ENCODE results near the gene RGS6. TPM values are rescaled to one million over a fixed set of nuclear protein-coding genes. Genes with fewer than 3 reads are reported as not detected.

The RGS6 gene
- total RNA-seq, 1 experiment from 2014 or later, result not detected

DNA sequence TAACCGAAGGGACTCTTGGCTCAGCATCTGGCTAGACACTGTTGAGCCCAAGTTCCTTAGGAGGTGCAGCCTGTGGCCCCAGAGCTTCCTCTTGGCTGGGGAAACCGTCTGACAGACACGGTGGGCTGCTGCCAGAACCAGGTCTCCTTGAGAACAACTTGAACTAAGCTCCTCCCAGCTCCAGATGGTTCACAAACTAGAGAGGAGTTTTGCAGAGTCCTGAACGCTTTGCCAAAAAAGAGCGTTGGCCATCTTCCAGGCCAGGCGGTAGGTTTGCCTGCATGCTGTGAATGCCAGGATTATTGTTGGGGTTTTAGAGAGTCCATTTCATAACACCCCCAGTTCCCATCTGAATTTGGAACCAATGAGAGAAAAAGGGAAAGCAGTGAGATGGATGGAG is 399.8 kb downstream of the RGS6 start:
- Mint-ChIP-seq H3K4me3 (ENCODE audit: low read depth, unreplicated experiment) (no peak overlapping the region), H3K4me1 (ENCODE audit: low read depth, unreplicated experiment) (no peaks in the 10 kb centered on the region), H3K27ac (ENCODE audit: unreplicated experiment) (no peak overlapping the region), H3K27me3 (ENCODE audit: unreplicated experiment) (peaks cover 62% of the 10 kb centered on the region), H3K9me3 (ENCODE audit: low read depth, unreplicated experiment) (peaks cover 2% of the 10 kb centered on the region), H3K36me3 (ENCODE audit: insufficient read depth, unreplicated experiment) (no peaks in the 10 kb centered on the region)
- intact Hi-C loops (cut with micrococcal nuclease; ENCODE audit: unreplicated experiment), result no loop called here
- no TSS peak for BruUV-seq (replicated peaks)
- TF ChIP-seq CTCF (IDR thresholded peaks at IDR 0.05; ENCODE audit: unreplicated experiment), result no peak
- CTCF ChIA-PET, result no interaction called here
- no peak for DNase-seq

- no peak for TF ChIP-seq CTCF (IDR thresholded peaks at IDR 0.05; ENCODE audit: unreplicated experiment)
- DNase-seq, result no peak
- Mint-ChIP-seq H3K27me3 (ENCODE audit: unreplicated experiment) (peaks cover 66% of the 10 kb centered on the region), H3K27ac (ENCODE audit: unreplicated experiment) (no peak overlapping the region), H3K36me3 (ENCODE audit: insufficient read depth, unreplicated experiment) (no peaks in the 10 kb centered on the region), H3K4me1 (ENCODE audit: low read depth, unreplicated experiment) (no peaks in the 10 kb centered on the region), H3K9me3 (ENCODE audit: low read depth, unreplicated experiment) (peaks cover 2% of the 10 kb centered on the region), H3K4me3 (ENCODE audit: low read depth, unreplicated experiment) (no peak overlapping the region)
- CTCF ChIA-PET, result no interaction called here
- intact Hi-C loops (cut with micrococcal nuclease; ENCODE audit: unreplicated experiment), result no loop called here
- no TSS peak for BruUV-seq (replicated peaks)
These were observed 400.6 kb downstream of the RGS6 start for GRCh38 chr14:72332871-72333270.

GRCh38 chr14:72333357-72333756 is 401.1 kb downstream of the RGS6 start:
- Mint-ChIP-seq H3K4me1 (ENCODE audit: low read depth, unreplicated experiment) (no peaks in the 10 kb centered on the region), H3K4me3 (ENCODE audit: low read depth, unreplicated experiment) (no peak overlapping the region), H3K27me3 (ENCODE audit: unreplicated experiment) (peaks cover 71% of the 10 kb centered on the region), H3K9me3 (ENCODE audit: low read depth, unreplicated experiment) (peaks cover 2% of the 10 kb centered on the region), H3K36me3 (ENCODE audit: insufficient read depth, unreplicated experiment) (no peaks in the 10 kb centered on the region), H3K27ac (ENCODE audit: unreplicated experiment) (no peak overlapping the region)
- TF ChIP-seq CTCF (IDR thresholded peaks at IDR 0.05; ENCODE audit: unreplicated experiment), result no peak
- no TSS peak for BruUV-seq (replicated peaks)
- intact Hi-C loops (cut with micrococcal nuclease; ENCODE audit: unreplicated experiment), result no loop called here
- CTCF ChIA-PET, result no interaction called here
- DNase-seq, result no peak

DNA sequence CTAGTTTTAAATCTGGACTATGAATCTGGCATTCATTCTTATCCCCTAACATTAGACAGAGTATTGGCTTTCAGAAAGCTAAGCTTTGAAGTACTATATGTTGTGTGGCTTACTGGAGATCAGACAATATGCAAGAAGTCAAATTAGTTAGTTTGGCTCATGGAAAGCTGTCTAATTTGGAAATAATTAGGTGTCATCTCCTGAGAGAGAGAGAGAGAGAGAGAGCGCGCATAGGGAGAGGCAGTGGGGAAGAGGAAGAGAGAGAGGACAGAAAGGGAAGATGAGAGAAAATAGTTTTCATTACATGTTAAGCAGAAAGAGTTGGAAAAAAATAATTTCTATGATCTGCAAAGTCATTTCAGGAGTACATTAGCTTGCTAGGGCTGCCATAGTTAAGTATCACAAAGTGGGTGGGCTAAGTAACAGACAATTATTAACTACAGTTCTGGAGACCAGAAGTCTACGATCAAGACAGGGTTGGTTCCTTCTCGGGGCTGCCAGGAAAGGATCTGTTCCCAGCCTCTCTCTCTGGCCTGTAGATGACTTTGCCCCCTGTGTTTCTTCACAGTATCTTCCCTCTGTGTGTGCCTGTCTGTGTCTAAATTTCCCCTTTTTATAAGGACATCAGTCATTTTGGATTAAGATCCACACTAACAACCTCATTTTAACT is 404.2 kb downstream of the RGS6 start:
- Mint-ChIP-seq H3K27me3 (ENCODE audit: unreplicated experiment) (peaks cover 94% of the 10 kb centered on the region), H3K9me3 (ENCODE audit: low read depth, unreplicated experiment) (peaks cover 2% of the 10 kb centered on the region), H3K4me3 (ENCODE audit: low read depth, unreplicated experiment) (no peak overlapping the region), H3K27ac (ENCODE audit: unreplicated experiment) (no peak overlapping the region), H3K36me3 (ENCODE audit: insufficient read depth, unreplicated experiment) (no peaks in the 10 kb centered on the region), H3K4me1 (ENCODE audit: low read depth, unreplicated experiment) (no peaks in the 10 kb centered on the region)
- CTCF ChIA-PET, result no interaction called here
- no TSS peak for BruUV-seq (replicated peaks)
- intact Hi-C loops (cut with micrococcal nuclease; ENCODE audit: unreplicated experiment), result no loop called here
- DNase-seq, result no peak
- no peak for TF ChIP-seq CTCF (IDR thresholded peaks at IDR 0.05; ENCODE audit: unreplicated experiment)
